ENCODE data around the gene CEBPZ. TPM values are rescaled to one million over a fixed set of nuclear protein-coding genes. Genes with fewer than 3 reads are reported as not detected.
A peak's percentile ranks its signal among the peaks of the same experiment; 100 is the strongest.

Gene CEBPZ
- total and polyA plus RNA-seq, 2 of the 13 experiments (the other 11 are each of a cell fraction or from before 2014, with no cell fraction given), result 14.4 to 117 TPM

DNA sequence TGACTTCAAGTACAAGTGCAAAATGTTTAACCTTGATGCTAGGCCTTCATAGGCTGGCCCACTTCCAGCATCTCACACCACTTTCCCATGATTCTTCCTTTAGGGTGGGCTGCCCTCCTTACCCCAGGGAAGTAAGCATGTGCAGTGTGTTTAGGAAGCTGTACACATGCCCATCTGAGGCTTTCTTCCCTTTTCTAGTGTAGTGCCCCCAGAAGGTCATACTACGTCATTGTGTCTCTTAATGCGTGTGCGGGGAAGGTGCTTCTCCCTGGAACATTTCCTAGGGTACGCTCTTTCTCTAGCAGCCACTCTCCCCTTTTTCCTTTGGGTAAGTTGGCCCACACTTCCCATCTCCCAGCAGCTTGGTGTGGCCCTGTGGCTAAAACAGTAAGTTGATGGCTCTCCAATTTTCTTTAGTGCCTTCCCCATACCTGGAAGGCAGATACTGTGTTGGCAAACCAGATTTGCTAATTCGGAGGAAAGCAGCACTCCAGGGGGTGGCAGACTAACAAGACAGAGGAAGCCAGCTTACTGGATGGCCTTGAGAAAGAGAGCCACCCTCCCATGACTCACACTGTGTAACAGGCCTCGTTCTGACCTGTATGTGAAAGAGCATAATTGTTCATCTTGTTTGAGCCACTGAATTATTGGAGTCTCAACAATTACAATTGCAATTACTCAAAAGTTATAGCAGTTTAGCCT, 41.8 kb downstream of the CEBPZ start (continued):
- TF ChIP-seq FOSL2 (CRISPR knock-in tag; IDR thresholded peaks at IDR 0.05) (peak; percentile 99), ZNF776 (CRISPR knock-in tag; IDR thresholded peaks at IDR 0.05) (no peak), ZNF280B (CRISPR knock-in tag; IDR thresholded peaks at IDR 0.05; ENCODE audit: borderline replicate concordance) (no peak), MNT (IDR thresholded peaks at IDR 0.05) (no peak), SKI (IDR thresholded peaks at IDR 0.05; ENCODE audit: partially characterized antibody) (no peak), ZNF337 (CRISPR knock-in tag; IDR thresholded peaks at IDR 0.05; ENCODE audit: borderline replicate concordance, low read depth) (no peak), ZFP82 (CRISPR knock-in tag; IDR thresholded peaks at IDR 0.05; ENCODE audit: borderline replicate concordance) (no peak), HOMEZ (CRISPR knock-in tag; IDR thresholded peaks at IDR 0.05; ENCODE audit: low read depth) (peak; percentile 73; the same call in 1 of the 2 replicates), KAT8 (CRISPR knock-in tag; IDR thresholded peaks at IDR 0.05) (0 out of 2 replicates have a peak, but pooled peaks have one; percentile 38)
- TF ChIP-seq, protein P1, sequence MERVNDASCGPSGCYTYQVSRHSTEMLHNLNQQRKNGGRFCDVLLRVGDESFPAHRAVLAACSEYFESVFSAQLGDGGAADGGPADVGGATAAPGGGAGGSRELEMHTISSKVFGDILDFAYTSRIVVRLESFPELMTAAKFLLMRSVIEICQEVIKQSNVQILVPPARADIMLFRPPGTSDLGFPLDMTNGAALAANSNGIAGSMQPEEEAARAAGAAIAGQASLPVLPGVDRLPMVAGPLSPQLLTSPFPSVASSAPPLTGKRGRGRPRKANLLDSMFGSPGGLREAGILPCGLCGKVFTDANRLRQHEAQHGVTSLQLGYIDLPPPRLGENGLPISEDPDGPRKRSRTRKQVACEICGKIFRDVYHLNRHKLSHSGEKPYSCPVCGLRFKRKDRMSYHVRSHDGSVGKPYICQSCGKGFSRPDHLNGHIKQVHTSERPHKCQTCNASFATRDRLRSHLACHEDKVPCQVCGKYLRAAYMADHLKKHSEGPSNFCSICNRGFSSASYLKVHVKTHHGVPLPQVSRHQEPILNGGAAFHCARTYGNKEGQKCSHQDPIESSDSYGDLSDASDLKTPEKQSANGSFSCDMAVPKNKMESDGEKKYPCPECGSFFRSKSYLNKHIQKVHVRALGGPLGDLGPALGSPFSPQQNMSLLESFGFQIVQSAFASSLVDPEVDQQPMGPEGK (CRISPR knock-in tag; IDR thresholded peaks at IDR 0.05), result 0 out of 2 replicates have a peak, but pooled peaks have one; percentile 44
- TF ChIP-seq, protein P2, sequence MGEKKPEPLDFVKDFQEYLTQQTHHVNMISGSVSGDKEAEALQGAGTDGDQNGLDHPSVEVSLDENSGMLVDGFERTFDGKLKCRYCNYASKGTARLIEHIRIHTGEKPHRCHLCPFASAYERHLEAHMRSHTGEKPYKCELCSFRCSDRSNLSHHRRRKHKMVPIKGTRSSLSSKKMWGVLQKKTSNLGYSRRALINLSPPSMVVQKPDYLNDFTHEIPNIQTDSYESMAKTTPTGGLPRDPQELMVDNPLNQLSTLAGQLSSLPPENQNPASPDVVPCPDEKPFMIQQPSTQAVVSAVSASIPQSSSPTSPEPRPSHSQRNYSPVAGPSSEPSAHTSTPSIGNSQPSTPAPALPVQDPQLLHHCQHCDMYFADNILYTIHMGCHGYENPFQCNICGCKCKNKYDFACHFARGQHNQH (CRISPR knock-in tag; IDR thresholded peaks at IDR 0.05), result 0 out of 2 replicates have a peak, but pooled peaks have one; percentile 49
- TF ChIP-seq, protein P3, sequence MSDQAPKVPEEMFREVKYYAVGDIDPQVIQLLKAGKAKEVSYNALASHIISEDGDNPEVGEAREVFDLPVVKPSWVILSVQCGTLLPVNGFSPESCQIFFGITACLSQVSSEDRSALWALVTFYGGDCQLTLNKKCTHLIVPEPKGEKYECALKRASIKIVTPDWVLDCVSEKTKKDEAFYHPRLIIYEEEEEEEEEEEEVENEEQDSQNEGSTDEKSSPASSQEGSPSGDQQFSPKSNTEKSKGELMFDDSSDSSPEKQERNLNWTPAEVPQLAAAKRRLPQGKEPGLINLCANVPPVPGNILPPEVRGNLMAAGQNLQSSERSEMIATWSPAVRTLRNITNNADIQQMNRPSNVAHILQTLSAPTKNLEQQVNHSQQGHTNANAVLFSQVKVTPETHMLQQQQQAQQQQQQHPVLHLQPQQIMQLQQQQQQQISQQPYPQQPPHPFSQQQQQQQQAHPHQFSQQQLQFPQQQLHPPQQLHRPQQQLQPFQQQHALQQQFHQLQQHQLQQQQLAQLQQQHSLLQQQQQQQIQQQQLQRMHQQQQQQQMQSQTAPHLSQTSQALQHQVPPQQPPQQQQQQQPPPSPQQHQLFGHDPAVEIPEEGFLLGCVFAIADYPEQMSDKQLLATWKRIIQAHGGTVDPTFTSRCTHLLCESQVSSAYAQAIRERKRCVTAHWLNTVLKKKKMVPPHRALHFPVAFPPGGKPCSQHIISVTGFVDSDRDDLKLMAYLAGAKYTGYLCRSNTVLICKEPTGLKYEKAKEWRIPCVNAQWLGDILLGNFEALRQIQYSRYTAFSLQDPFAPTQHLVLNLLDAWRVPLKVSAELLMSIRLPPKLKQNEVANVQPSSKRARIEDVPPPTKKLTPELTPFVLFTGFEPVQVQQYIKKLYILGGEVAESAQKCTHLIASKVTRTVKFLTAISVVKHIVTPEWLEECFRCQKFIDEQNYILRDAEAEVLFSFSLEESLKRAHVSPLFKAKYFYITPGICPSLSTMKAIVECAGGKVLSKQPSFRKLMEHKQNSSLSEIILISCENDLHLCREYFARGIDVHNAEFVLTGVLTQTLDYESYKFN (CRISPR knock-in tag; conservative IDR thresholded peaks at IDR 0.05), result peak; percentile 40; the same call in 1 of the 2 replicates
